Measurements from ENCODE around the gene COG6. TPM values are rescaled to one million over a fixed set of nuclear protein-coding genes. Genes with fewer than 3 reads are reported as not detected.

Gene COG6
- polyA plus RNA-seq, 1 donor, result 12.5 TPM

DNA sequence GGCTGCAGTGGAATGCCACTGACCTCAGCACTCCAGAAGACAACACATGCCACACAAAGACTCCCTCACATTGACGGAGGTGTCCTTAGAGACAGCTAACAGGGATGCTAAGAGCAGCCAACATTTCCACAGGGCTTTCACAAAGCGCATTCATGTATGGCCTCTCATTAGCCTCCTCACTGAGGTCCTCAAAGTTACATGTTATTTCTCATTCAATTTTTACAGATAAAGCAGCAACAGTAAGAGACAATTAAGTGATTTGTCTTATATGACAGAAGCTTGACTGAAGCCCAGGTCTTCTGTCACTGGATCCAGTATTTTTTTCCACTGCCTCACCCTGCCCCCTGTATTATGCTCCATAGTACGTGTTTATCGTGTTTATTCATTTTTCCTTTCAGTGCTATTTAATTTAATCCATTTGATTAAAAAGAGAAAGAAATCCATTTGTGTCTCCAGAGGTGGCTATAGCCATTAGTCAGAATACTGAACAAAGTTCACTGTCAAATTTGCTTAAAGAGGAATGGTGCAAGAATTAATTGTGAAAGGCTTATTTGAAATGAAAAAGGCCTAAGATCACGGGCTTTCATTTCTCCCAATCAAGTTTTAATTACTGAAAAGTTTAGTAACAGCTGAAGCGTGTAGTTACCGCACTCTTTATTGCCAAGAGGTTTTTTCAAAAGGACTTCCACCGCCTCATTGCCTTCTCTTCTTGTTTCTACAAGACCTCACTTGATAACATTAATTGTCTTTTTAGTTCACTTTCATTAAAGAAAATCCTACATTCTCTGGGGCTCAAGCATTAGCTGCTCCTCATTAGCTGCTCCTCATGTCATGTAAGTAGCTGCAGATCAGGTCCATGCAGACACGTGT lies 115.0 kb downstream of the COG6 start:
- no peak for DNase-seq

DNA sequence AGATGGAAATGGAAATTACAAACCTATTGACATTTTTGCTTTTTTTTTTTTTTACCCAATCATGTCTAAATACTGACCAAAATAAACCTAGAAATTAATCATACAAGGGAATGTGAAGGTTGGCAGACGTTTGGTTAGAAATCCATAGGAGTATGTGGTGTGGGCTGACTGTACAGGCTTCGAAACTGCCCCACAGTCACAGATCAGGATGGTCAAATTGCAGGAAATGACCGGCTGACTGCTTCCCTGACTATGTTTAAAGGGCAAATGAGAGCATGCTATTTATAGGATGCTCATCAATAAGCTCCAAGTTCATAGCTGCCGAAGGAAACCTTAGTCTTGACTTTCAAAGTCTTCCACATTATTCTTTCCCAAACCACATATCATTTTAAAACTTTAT lies 118.4 kb downstream of the COG6 start:
- no peak for DNase-seq

DNA sequence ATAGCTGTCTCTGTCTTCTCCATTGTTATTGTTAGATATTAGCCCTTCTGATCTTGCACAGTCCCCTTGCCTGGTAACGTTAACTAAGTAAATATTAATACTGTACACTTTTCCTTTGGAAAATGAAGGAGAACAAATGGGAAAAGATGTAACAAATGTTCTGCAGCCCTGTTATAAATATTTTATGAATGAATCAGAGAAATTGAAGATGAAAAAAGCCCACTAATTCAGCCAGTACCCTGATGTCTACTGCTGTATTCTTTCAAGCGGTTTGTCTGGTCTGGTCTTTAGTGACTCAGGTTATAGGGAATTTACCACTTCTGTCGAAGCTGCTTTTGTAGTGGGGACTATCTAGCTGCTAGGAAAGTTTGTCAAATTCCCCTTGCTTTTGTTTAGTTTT lies 121.0 kb downstream of the COG6 start:
- DNase-seq, result no peak

DNA sequence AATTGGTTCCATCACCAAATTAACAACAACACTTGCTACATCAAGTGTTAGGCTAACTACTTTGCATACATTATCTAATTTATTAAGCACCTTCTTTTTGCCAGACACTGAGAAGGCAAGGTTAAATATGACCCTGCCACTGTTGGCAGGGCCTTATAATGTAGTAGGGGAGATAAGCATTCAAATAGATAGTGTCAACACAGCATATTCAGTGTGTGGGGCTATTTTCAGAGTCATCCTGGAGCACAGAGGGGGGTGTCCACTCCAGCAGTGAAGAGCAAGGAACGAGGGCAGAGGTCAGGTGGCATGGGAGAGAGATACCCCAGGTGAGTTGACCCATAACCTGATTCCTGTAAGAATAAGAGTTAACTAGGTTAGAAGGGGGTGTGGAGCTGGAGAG lies 121.6 kb downstream of the COG6 start:
- no peak for DNase-seq

DNA sequence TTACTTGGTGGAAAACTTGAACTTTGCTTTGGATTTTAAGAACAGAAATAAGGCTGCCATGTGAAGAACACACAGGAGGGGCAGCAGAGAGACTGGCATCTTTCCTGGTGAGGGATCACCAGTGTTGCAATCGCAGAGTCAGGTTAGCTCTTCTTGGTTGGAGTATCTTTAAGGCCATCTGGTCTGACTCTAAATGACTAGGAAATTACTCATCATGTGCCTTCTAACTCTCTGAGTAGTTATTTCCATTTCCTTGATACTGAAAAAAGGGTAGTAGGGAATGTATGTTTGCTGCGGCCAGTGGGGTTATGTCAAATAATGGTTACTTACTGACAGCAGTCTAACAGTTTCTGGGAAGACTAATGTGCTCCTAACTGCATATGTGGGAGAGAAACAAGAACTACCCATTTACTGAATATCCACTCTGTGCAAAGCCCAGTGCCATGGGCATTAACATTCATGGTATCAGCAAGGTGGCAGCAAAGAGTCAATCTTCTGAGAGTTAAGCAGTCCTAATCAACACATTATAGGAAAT lies 122.1 kb downstream of the COG6 start:
- no peak for DNase-seq

DNA sequence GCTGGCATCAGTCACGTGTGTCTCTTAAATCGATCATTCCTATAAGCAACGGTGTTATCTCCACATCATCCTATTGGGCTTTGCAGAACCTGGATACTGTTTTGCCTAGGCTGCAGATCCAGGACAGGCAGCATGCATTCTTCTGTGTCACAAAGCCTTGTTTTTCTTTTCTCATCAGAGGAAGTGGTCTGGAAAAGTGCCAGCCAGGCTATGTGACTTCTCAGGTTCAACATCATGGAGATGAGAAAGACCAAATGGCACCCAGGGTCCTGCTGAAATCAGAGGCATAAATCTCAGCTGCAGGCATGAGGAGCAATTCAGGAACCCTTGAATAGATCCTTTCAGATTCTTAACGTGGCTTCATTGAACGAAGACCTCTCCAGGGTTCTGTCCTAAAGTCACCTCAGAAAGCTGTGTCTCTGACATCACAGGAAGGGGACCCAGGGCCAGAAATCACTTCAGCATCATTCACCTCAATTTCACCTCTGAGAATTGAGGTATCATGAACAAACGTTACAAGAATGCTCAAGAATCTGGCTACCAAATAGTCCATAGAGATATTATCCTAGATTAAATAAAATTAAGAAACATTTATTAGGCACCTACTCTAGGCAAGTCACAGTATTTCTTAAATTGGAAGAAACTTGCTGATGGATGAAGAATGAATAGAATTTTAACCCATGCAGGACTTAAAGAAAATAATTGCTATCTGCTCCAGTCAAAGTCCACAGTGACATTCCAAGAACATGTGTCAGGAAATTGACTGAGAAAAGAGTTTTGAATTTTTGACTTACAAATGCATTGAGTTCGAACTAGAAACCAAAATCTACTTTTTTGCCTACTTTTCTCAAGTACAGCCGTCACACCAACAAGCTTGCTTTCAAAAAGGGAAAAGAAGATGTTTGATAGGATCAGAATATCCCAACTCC lies 124.1 kb downstream of the COG6 start:
- no peak for DNase-seq

DNA sequence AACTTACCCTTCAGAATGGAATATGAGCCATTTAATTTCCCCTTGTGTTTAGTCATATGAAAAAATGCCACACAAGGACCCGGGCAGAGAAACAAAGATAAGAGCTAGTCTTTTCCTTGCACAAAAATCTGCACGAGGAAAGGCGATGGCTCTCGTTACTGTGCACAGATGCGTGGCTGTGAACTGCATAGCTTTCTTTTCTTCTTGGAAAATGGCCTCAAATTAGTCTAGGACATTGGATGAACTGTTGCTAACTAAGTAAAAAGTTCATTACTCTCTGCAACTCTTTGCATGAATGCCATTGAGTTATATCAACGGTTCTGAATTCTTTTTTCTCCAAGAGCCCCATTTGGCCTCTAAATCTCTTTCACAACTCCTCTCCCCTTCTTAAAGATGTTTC lies 125.2 kb downstream of the COG6 start:
- no peak for DNase-seq

DNA sequence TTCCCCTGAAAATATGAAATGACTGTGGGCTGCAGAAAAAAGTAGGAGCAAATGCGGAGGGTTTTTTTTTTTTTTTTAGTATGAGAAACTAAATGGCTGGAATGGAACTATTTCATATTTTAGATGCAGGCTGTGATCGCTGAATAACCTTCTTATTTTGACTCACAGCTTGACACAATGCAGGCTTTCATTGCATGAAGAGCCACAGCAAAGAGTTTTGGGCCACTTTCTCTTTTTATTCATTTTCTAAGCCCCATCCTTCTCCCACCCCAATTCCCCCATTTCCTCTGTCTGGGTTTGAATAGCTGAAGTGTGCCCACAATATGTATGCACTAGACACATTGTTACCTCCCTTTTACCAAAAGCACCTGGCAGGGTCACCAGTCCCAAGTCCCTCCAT lies 125.9 kb downstream of the COG6 start:
- no peak for DNase-seq

DNA sequence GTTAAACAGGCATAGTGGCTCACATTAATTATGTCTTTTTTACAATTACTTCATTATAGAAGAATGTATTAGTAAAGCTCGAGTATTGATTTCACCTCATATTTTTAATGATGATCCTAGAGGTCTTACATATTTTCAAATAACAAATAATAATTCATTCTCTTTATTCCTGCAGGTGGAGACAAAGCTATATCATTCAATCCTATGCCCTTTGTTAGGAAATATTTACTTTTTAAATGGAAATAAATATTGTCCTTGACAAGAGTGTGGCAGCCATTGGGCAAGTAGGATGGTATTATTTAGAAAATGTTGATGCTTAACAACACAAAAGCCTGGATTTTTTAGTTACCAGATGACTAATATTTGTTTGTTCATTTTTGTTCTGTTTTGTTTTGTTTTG lies 127.6 kb downstream of the COG6 start:
- no peak for DNase-seq

DNA sequence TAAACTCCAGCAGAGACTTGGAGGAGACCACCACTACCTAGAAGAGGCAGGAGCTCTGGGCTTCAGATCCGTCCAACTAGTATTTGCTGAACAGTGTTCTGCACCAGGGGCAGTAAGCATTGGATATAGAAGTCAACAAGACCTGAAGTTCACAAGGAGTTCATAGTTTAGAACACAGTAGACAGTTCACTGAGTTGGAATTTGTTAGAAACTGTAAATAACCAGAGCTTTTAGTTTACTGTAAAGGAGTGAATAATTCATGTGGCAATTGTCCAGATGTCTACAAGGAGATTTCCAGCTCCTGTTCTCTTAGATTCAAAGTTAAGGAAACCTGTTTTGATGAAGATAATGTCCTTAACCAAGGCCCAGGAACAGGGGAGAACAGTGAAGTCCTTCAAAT lies 128.9 kb downstream of the COG6 start:
- no peak for DNase-seq

DNA sequence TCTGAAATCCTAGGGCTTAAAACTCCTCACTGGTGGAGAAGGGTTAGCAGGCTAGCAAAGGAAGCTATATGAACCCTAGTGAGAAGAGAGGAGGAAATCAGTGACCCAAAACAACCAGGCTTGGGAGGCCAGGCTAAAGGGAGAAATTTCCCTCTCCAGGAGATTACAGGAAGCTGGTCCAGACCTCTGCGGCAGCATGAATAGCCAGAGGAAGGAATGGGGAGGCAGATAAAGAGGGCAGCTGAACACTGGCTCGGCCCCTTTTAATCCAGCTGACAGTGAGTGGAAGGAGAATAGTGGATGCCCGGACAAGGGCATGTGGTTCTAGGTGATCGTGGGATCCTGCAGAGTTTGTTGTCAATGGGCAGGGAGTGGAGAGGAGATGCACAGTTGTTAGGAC lies 130.6 kb downstream of the COG6 start:
- DNase-seq, result no peak

DNA sequence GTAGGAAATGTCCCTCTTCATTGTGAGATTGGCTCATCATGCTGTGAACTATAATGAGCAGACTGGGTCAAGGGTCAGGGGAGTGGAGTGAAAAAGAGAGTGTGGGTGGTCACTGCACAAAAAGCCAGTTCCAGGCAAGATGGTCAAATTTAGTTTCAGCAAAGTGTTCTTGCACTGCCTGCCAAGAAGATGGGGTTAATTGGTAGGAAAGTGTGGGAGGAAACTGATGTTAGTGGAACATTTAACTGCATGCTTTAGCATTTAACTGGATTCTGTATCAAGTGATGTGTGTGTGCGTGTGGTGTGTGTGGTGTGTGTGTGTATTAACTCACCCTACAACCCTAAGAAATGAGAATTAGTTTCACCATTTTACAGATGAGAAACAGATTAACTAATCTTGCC lies 131.6 kb downstream of the COG6 start:
- peak; percentile 33 for DNase-seq

DNA sequence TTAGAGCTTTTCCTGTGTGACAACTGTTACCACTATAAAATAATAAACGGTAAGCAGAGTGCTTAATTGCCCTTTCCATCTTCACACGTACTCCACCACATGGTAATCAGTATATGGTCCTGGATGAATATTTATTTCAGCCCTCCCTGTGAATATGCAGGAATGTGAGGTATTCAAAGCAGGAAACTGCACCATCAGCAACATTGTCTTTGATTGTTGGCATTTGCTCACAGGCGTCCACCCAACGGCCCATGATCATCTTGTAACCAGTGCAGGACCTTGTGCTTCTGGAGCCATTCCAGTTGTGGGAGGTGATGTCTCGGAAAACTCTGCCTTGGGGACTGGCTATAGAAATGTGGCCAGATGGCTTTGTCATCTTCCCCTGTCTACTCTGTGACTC lies 132.6 kb downstream of the COG6 start:
- DNase-seq, result no peak

DNA sequence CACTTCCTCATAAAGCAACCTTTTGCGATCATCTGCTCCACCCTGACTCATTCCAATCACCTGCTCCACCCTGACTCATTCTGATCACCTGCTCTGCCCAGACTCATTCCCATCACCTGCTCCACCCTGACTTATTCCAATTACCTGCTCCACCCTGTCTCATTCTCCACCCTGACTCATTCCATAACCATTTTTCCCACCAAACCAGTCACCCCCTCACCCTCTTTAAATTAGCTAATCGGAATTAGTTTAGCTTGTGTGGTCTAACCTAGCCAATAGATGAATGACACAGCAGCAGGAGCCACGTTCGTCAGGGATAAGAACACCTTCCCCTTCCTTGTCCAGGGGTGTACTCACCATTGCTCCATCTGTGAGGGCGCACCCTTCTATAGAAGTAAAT lies 134.0 kb downstream of the COG6 start:
- no peak for DNase-seq

Other genes with a start within 250 kb of the COG6 start
- 71.0 TPM for gene LHFPL6, start 52.5 kb upstream of the COG6 start, polyA plus RNA-seq (ENCODE audit: insufficient read length)